ENCODE data around the gene WDR86. TPM values are rescaled to one million over a fixed set of nuclear protein-coding genes. Genes with fewer than 3 reads are reported as not detected.

WDR86 gene
- total RNA-seq, 3 donors from 2014 or later, result 0.27 to 0.46 (median 0.37) TPM

GRCh38 chr7:151345576-151346469 is 64.0 kb downstream of the WDR86 start:
- Mint-ChIP-seq H3K36me3 (ENCODE audit: insufficient read depth) (peaks cover 12% of the 10 kb centered on the region), H3K4me1 (ENCODE audit: low read depth) (peaks cover 45% of the 10 kb centered on the region), H3K4me3 (no peak overlapping the region), H3K27me3 (ENCODE audit: low read depth) (no peaks in the 10 kb centered on the region), H3K9me3 (no peaks in the 10 kb centered on the region)
- DNase-seq (no peak), ATAC-seq (no peak)

DNA sequence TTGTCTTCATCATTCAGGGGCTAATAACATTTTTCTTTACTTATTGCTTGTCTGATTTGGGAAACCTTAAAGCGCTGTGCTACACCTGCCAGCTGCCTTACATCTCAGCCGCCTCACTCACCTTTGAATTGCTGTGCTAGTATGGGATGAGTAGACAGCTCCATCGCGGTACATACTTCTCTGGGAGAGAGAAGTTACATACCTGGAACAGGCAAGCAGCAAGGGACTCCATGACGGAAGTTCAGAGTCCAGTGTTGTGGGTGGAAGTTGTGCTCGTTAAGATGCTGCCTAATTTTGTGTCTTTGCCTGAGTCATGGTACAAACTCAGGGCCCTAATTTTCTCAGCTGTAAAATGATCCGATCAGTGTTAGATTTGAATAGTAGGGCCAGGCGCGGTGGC is 66.3 kb downstream of the WDR86 start:
- Mint-ChIP-seq H3K9me3 (peaks cover 5% of the 10 kb centered on the region), H3K4me3 (peak overlapping the region; percentile 84), H3K36me3 (ENCODE audit: insufficient read depth) (peaks cover 12% of the 10 kb centered on the region), H3K4me1 (ENCODE audit: low read depth) (peaks cover 39% of the 10 kb centered on the region), H3K27me3 (ENCODE audit: low read depth) (no peaks in the 10 kb centered on the region)
- ATAC-seq (no peak), DNase-seq (no peak)

DNA sequence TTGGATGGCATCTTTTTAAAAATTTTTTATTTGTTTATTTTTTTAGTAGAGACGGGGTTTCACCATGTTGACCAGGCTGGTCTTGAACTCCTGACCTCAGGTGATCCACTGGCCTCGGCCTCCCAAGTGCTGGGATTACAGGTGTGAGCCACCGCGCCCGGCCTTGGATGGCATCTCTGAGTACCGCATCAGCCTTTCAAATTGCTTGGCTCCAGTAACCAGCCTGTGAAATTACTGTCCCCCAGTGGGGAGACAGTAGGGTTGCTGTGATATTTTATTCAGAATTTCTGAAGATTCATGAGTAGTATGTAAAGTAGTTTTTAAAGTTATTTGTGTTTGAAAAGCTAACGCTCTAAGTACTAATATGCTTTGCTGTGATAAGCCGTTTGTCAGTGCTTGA is 67.0 kb downstream of the WDR86 start:
- Mint-ChIP-seq H3K27me3 (ENCODE audit: low read depth) (no peaks in the 10 kb centered on the region), H3K4me1 (ENCODE audit: low read depth) (peaks cover 36% of the 10 kb centered on the region), H3K36me3 (ENCODE audit: insufficient read depth) (peaks cover 8% of the 10 kb centered on the region), H3K4me3 (peak overlapping the region; percentile 84), H3K9me3 (peaks cover 5% of the 10 kb centered on the region)
- ATAC-seq, result no peak
- no peak for DNase-seq

GRCh38 chr7:151342102-151342646 is 67.7 kb downstream of the WDR86 start:
- no peaks in the 10 kb centered on the region for H3K27me3 Mint-ChIP-seq (ENCODE audit: low read depth)
- no peak for DNase-seq
- H3K9me3 Mint-ChIP-seq, result peaks cover 5% of the 10 kb centered on the region
- H3K4me1 Mint-ChIP-seq (ENCODE audit: low read depth), result peaks cover 35% of the 10 kb centered on the region
- peak overlapping the region; percentile 84 for H3K4me3 Mint-ChIP-seq
- peak; percentile 45 to 63 for ATAC-seq
- peaks cover 8% of the 10 kb centered on the region for H3K36me3 Mint-ChIP-seq (ENCODE audit: insufficient read depth)

- H3K4me3 Mint-ChIP-seq, result peak within 1 kb of the TSS; percentile 84
- H3K4me1 Mint-ChIP-seq (ENCODE audit: low read depth), result peaks cover 35% of the 10 kb centered on the region
- peak; percentile 89 for DNase-seq
- H3K9me3 Mint-ChIP-seq, result peaks cover 5% of the 10 kb centered on the region
- peaks cover 8% of the 10 kb centered on the region for H3K36me3 Mint-ChIP-seq (ENCODE audit: insufficient read depth)
- H3K27me3 Mint-ChIP-seq (ENCODE audit: low read depth), result no peaks in the 10 kb centered on the region
- peak; percentile 80 to 87 for ATAC-seq
Observed at GRCh38 chr7:151341357-151342101, 68.3 kb downstream of the WDR86 start, which contains the start of gene NUB1. TSS of gene NUB1 (plus strand) at chr7:151341812. CDS start at chr7:151345350, 3,538 bp downstream.

- peaks cover 31% of the 10 kb centered on the region for H3K4me1 Mint-ChIP-seq (ENCODE audit: low read depth)
- ATAC-seq (no peak), DNase-seq (no peak)
- peaks cover 3% of the 10 kb centered on the region for H3K36me3 Mint-ChIP-seq (ENCODE audit: insufficient read depth)
- no peaks in the 10 kb centered on the region for H3K27me3 Mint-ChIP-seq (ENCODE audit: low read depth)
- peaks cover 5% of the 10 kb centered on the region for H3K9me3 Mint-ChIP-seq
- peak overlapping the region; percentile 84 for H3K4me3 Mint-ChIP-seq
Observed at GRCh38 chr7:151340794-151341356, 69.0 kb downstream of the WDR86 start.

GRCh38 chr7:151339651-151340382 is 70.0 kb downstream of the WDR86 start:
- ATAC-seq (peak in 1 of 2 donors; percentile 10), DNase-seq (no peak)
- Mint-ChIP-seq H3K27me3 (ENCODE audit: low read depth) (no peaks in the 10 kb centered on the region), H3K36me3 (ENCODE audit: insufficient read depth) (no peaks in the 10 kb centered on the region), H3K4me3 (peak overlapping the region; percentile 40), H3K9me3 (peaks cover 5% of the 10 kb centered on the region), H3K4me1 (ENCODE audit: low read depth) (peaks cover 25% of the 10 kb centered on the region)

- no peaks in the 10 kb centered on the region for H3K27me3 Mint-ChIP-seq (ENCODE audit: low read depth)
- no peak overlapping the region for H3K4me3 Mint-ChIP-seq
- H3K9me3 Mint-ChIP-seq, result peaks cover 5% of the 10 kb centered on the region
- ATAC-seq (no peak), DNase-seq (no peak)
- no peaks in the 10 kb centered on the region for H3K36me3 Mint-ChIP-seq (ENCODE audit: insufficient read depth)
- peaks cover 25% of the 10 kb centered on the region for H3K4me1 Mint-ChIP-seq (ENCODE audit: low read depth)
Observed at GRCh38 chr7:151338809-151339208, 71.0 kb downstream of the WDR86 start.

DNA sequence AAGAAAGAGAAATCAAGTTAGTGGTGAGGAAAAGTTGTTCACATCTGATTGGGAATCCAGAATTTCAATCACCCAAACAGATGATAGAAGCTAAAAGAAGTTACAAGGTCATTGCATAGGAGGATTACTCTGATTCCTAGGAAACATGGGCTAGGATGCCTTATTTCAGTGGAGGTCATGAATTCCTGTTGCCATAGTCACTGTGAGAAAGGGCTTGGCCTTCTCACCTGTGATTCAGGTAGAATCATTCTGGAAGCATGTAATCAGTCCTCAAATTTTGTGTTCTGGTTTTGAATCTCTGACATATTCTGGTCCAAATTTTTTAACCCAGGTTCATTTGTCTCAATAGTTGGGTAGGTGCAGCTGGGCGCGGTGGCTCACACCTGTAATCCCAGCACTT is 72.5 kb downstream of the WDR86 start:
- ATAC-seq (no peak), DNase-seq (no peak)
- Mint-ChIP-seq H3K4me1 (ENCODE audit: low read depth) (peaks cover 16% of the 10 kb centered on the region), H3K9me3 (peaks cover 5% of the 10 kb centered on the region), H3K27me3 (ENCODE audit: low read depth) (no peaks in the 10 kb centered on the region), H3K4me3 (no peak overlapping the region), H3K36me3 (ENCODE audit: insufficient read depth) (no peaks in the 10 kb centered on the region)

DNA sequence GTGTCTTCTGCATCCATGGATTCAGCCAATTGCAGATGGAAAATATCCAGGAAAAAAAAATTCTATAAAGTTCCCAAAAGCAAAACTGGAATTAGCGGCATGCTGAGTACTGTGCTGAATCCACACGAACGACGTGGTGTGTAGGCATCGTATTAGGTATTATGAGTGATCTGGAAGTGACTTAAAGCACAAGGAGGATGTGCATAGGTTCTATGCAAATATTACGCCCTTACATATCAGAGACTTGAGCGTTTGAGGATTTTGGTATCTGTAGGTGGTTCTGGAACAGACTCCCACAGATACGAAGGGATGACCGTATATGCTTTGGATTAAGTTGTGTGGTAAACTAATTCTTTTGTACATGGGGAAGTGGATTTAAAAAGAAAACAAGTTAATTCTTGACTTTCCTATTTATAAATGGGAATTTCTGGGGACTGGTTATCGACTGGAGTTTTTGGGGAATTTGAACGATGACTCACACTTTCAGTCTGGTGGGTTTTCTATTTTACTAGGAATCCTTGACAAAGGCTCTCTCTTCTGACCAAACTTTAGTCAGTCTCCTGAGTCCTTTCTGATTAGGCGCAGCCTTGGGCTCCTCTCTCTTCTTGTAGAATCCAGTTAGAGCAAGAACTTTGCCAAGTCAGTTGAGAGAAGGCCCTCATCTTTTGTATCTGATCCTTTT is 73.7 kb downstream of the WDR86 start:
- no peak for ATAC-seq
- Mint-ChIP-seq H3K9me3 (peaks cover 5% of the 10 kb centered on the region), H3K36me3 (ENCODE audit: insufficient read depth) (no peaks in the 10 kb centered on the region), H3K4me1 (ENCODE audit: low read depth) (peaks cover 16% of the 10 kb centered on the region), H3K27me3 (ENCODE audit: low read depth) (no peaks in the 10 kb centered on the region), H3K4me3 (no peak overlapping the region)
- DNase-seq, result no peak

DNA sequence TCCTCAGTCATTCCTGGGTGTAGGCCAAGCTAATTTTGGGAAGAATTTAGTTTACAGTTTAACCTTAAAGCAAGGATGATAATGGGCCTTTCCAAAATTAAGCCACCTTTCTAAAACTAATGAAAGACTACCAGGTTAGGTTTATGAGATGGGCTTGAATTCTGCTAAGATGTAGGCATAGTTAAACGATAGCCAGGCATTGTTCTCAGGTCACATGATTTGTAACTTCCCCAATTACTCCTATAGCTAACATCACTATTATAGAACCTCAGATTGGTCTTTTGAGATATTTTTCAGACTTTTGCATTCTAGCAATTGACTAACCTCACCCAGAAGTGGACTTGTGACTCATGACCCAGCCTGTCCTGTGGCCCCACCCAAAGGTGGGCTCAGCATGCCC is 75.2 kb downstream of the WDR86 start:
- Mint-ChIP-seq H3K4me1 (ENCODE audit: low read depth) (peaks cover 2% of the 10 kb centered on the region), H3K36me3 (ENCODE audit: insufficient read depth) (no peaks in the 10 kb centered on the region), H3K4me3 (no peak overlapping the region), H3K9me3 (peaks cover 5% of the 10 kb centered on the region), H3K27me3 (ENCODE audit: low read depth) (no peaks in the 10 kb centered on the region)
- ATAC-seq (no peak), DNase-seq (no peak)

Measured in activated T-cell treated with anti-CD3 and anti-CD28 coated beads, Interleukin-2, amount 50 U/mL, for 4 hours (primary cell).